Skeletal muscle tissue (tissue), 1 donor: ENCODE results near the gene PRPS1L1. TPM values are rescaled to one million over a fixed set of nuclear protein-coding genes. Genes with fewer than 3 reads are reported as not detected.

Experiments
- total RNA-seq: library from RNA; depleted of rRNA; stranded (reverse); fragments of >200 nt; gene quantifications from one replicate; pipeline ENCODE4 v1.2.3, GENCODE V29; 2014

The PRPS1L1 gene
- total RNA-seq, 1 donor from 2014 or later: not detected

Other genes with a start within 250 kb of the PRPS1L1 start
- 37.6 TPM for gene SNX13, start 87.4 kb downstream of the PRPS1L1 start, total RNA-seq